GM19351 (cell line): ENCODE measurements around the gene RPH3AL.

Experiments used
- ATAC-seq: cut with Tn5 transposase; IDR thresholded peaks from one replicate; pipeline ENCODE4 v1.9.1; 2021; ENCODE audit warnings: mild to moderate bottlenecking, moderate library complexity; ENCODE audit not compliant: unreplicated experiment

The RPH3AL gene

DNA sequence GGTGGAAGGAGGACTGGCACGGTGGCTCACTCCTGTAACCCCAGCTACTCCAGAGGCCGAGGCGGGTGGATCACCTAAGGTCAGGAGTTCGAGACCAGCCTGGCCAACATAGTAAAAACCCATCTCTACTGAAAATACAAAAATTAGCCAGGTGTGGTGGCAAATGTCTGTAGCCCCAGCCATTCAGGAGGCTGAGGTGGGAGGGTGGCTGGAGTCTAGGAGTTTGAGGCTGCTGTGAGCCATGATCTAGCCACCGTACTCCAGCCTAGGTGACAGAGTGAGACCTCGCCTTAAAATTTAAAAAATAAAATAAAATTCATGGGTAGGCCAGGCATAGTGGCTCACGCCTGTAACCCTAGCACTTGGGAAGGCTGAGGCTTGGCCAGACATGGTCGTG is 1.2 kb upstream of the RPH3AL start:
- ATAC-seq, result no peak

DNA sequence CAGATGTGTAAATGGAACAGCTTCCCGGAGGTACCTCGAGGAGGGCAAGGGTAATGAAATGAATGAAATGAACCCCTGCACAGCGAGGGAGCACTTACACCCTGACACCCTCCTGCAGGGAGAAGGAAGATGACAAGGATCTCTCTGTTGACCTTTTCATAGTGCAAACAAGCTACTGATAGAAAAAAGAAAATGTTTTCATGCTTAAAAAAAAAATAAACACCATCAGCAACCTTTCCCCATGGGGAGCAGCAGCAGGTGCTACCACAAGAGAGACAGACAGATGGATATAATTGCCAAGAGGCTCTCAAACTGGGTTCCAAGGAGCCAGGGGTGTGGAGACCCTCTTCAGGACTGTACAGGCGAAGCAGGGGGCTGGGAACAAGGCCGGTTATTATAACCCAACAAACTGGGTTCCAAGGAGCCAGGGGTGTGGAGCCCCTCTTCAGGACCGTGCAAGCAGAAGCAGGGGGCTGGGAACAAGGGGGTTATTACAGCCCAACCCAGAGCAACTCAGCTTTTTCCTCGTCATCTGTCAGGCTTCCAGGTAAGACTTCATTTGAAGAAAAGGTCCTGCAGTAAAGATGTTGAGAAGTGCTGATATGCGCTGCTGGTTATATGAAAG is 718 bp upstream of the RPH3AL start:
- ATAC-seq, result no peak

DNA sequence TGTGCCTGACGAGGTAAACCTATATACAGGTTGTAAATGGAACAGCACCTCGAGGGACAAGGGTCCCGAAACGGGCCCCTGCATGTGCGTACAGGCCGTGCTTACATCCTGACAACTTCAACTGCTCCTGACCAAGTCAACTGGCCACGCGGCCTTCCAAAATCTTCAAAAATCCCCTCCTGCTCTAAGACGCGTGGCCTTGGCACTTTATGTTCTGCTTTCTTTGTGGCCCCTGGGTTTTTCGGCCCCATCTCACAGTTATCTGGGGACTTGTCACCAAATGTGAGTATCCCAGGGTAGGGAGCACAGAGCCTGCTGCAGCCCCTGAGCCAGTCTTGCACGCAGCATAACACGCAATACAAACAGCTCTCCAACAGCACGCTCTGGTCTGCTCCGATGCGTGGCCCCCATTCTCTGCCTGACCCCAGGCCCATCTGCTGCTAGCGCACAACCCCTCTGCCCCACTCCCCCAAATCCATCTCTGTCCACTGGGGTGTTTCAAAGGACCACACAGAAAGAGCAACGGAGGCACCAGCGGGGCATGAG is 659 bp downstream of the RPH3AL start:
- ATAC-seq, result no peak

DNA sequence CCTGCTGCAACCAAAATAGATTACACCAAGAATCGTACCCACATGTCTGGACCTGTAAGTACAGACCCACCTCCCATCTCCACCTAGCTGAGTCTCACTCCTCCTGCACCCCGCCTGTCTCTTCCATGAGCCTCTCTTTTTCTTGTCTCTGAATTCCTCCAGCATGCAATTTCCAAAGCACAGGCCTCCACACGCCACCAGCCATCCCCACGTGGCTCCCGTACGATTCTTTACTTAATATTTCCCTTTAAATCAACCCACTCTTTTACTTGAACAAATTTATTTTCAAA is 1.2 kb downstream of the RPH3AL start:
- no peak for ATAC-seq

DNA sequence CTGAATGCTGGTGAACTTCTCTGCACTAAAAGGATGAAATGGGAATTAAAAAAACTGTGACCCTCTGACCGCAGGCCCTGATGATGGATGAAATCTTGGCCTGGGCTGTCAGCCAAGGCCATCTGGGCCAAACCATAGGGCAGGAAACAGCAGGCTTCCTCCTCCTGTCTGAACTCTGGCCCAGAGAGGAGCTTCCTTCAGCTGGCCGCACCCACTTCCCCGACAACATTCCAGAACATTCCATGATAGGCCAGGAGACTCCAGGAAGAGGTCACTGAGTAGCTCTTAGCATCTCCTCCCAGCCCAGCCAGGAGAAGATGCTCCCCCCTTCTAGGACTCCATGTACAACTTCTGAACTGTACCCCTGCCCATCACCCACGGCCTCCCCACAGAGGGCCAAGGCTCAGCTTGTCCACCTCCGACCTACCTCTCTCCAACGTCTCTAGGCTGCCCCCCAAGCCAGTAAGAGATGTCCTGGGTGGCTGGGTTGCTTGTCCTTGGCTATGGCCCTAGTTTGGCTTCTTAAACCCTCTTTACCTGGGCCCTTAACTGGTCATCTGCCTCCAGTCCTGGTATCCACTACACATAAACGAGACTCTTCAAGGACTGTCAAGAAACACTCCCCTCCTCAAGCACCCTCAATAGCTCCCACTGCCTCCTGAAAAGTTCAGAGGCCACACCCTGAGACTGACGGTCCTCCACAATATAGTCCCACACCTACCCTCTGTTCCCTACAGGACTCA is 1.7 kb downstream of the RPH3AL start:
- no peak for ATAC-seq

DNA sequence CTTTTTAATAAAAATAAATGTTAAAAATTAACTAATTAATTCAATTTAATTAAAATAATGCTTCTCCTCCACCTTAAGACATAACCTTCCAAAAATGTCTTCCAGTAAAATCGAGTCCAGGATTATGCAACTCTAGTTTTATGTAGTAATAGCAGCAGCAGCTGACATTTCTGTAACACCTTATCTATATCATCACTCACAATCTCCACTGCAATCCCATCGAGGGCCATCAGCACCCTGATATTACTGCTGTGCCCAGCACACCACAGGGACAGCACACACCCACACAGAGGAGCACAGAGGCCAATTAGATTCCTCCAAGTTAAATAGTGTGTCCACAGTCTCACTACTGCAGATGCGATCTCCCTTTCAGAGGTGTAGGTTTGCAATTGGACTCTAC is 2.9 kb downstream of the RPH3AL start:
- ATAC-seq, result no peak

DNA sequence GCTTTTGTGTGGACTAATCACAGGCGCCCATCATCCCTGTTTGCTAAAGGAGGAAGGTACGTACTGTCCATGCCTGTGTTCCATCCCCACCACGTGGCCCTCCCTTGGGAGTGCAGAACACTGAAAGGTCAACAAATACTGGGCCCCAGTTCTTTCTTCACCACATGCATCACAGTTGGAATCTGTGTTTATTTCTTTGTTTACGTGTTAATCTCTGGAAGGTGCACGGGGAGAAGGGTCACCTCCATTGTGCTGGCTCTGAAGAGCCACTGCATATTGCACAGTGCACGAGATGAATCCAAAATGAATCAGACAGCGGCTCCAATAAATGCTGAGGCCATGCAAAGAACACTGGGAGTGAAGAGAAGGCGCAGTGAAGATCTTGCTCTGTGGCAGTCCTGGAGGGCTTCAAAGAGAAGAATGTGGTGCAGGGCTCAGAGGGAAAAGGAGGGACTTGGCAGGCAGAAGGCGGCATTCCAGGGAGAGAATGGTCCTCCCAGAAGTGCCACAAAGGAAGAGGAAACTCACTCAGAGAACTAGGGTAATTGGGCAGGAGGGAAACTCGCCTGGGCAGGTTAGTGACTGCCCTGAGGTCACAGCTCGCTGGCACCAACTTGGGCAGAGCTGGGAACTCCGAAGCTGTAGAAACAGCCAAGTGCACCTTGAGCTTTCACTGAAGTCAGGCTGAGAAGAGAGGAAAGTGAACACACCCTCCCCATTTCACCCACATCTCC is 3.7 kb downstream of the RPH3AL start:
- ATAC-seq, result no peak

DNA sequence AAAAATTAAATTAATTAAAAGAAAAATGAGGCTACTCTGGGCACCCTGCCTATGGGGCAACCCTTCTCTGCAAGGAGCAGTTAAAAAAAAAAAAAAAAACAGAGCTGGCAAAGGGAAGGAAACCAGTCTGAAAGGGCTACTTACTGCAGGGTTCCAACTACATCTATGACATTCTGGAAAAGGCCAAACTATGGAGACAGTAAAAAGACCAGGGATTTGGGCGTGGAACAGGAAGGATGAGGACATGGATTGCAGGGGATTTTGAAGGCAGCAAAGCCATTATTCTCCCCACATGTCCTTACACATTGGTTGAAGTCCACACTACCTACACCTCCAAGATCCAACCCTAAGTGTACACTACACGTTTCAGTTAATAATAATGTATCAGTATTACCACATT is 4.6 kb downstream of the RPH3AL start:
- no peak for ATAC-seq

DNA sequence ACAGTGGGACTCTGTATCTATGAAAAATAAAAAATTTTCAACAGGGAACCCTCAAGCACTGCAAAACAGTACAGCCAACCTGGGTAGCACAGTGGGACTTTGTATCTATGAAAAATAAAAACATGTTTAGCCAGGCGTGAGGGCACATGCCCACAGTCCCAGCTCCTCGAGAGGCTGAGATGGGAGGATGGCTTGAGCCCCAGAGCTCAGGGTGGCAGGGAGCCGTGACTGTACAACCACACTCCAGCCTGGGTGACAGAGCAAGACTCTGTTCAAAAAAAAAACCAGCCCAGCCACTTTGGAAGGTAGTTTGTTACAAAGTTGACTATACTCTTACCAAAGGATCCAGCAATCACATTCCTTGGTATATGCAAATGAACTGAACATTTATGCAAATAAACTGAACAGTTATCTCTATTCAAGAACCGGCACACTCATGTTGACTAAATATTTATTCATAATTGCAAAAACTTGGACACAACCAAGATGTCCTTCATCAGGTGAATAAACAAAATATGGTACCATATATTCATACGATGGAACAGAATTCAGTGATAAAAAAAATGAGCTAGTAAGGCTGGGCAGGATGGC is 5.2 kb downstream of the RPH3AL start:
- no peak for ATAC-seq

DNA sequence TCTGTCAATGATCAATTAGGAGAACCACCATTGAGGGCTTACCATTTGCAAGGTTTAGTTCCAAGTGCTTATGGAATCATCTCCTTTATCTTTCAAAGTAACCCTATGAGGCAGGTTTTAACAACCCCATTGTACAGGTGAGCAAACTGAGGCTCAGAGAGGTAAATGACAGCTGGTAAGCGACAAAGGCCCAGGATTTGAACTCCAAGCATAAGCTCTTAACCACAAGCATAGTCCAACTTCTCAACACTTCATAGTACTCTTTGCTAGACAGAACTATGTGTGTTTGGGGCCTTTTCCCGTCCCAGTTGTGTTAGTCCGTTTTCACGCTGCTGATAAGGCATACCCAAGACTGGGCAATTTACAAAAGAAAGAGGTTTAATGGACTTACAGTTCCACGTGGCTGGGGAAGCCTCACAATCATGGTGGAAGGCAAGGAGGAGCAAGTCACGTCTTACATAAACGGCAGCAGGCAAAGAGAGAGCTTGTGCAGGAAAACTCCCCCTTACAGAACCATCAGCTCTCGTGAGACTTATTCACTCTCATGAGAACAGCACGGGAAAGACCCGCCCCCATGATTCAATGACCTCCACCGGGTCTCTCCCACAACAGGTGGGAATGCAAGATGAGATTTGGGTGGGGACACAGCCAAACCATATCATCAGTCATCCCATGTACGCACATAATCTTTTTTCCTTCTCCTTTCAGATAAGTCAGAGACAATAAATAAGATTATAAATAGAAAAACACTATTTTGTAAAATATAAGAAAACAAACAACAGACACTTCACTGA is 6.4 kb downstream of the RPH3AL start:
- ATAC-seq, result no peak

DNA sequence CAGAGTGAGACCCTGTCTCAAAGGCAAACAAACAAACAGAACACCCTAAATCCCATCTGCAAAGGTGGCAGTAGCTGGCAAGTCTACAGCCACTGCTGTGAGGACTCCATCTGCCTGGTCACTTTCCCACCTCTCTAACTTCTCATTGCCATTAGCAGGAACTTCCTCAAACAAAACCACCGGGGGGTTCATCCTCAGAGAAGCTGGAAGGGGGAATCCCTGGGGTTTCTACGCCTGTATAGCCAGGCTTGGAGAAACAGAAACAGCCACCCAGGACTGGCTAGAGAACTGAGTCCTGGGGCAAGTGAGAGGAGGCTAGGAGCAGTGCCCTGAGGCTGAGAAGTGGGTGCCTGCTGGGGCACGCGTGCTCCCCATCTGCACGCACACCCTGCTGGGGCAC is 7.3 kb downstream of the RPH3AL start:
- no peak for ATAC-seq

DNA sequence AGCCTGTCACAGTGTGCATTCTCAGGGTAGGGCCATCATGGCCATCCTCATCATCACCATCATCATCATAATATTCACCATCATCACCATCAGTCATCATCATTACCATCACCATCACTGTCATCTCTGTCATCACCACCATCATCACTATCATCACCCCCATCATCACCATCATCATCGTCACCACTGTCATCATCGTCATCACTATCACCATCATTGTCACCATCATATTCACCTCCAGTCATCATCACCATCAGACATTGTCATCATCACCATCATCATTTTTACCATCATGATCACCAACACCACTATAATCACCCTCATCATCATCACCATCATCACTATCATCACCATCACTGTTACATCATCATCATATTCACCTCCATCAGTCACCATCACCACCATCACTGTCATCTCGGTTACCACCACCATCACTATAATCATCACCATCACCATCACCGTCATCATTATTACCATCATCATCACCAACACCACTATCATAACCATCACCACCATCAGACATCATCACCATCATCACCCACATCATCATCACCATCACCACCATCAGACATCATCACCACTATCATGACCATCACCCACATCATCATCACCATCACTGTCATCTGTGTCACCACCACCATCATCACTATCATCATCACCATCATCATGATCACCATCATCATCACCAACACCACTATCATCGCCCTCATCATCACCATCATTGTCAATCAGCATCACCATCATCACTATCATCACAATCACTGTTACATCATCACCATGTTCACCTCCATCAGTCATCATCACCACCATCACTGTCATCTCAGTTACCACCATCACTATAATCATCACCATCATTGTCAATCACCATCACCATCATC is 8.5 kb downstream of the RPH3AL start:
- ATAC-seq, result no peak

DNA sequence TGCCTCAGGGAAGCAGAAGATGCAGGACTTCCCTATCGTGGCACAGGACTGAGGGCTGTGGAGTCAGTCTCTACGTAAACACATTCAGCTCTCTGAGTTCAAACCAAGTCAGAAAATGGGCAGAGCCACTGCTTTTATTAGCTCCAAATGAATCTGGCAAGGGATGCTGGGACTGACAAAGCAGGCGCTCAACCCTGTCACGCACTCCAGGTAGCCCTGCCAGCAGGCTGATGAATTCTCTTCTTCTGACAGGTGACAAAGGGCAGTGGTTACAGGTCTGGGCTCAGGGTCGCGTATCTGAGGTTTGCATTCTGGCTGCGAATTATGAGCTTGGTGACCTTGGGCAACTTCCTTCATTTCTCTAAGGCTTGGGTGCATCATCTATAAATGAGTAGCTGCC is 9.4 kb downstream of the RPH3AL start:
- ATAC-seq, result no peak

DNA sequence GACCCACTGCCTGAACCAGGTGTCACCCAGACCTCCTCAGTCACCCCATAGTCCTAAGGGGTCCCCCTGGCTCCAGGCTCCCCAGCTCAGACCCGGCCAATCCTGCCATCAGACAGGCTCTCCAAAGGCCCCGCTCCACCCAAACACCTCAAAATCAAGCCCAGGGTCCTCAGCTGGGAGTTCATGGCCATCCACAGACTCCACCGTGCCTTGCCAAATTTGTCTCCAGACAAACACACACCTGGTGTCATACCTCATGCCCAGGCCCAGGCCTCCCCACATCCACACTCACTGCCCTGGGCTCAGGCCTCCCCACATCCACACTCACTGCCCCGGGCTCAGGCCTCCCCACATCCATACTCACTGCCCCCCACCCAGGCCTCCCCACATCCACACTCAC is 12.5 kb downstream of the RPH3AL start:
- ATAC-seq, result no peak

DNA sequence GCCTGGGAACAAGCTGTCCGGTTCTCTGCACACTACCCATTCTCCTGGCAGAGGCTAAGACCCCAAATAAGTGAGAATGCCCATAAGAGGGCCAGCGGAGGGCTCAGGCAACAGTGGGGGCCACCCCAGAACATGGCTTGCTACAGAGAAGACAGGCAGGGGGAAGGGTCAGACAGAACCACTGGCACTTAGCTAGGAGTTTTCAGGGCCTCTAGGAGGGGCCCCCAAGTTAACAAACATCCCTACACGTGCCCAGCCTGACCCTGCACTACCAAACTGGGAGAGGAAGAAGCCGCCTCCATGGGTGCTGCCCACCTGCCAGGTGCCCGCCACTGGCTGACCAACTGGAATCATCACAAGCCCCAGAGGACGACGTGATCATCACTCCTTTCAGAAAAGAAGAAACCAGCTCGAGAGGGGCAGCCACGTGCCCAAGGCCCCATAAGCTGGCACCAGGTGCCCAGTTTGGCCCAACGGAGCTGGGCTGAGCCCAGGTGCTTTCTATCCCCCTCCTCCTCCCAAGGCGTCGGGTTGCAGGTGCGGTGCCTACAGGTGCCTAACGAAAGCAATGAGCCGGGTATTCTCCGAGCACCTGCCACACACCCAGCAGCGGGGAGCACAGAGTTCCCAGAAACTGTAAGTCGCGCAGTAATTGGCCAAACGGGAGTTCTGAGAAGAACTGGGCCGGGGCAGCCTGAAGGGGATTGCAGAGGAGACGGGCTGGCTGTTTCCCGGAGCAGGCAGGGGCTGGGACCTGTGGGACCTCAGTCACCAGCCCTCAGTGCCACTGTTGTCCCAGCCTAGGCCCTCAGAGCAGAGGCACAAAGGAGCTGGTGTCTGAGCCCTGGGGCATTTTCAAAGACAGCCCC is 13.2 kb downstream of the RPH3AL start:
- ATAC-seq, result no peak

DNA sequence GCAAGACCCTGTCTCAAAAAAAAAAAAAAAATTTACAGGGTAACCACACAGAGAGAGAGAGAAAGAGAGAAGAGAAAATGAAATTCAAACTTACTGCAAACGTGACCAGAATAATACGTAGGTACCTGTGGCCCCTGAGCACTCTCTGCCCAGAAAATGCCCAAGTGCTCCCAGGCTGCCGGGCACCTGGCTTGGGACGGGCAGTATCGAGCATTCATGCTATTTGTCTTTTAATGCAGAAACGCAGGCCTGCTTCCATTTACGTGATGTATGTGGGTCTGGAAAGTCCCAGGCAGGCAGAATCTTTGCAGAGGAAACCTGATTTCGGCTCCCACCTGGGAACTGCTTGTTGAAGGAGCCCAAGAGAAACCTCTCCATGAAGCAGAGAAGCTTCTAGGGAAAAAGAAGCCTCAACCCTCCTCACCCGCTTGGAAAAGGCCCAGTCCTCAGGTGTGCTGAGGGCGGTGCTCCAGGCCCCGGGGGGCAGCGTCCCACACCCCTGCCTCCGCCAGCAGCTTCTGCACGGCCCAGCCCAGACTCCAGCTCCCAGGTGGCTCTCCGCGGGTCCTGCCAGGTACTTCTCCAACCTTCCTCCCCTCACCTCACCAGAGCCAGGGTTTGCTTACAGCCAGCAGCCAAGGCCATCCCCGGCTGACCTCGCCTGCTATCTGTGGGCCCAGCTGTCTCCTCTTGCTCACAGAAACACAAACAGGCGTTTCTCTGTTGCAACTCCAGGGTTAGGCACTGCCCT is 14.0 kb downstream of the RPH3AL start:
- ATAC-seq, result no peak

DNA sequence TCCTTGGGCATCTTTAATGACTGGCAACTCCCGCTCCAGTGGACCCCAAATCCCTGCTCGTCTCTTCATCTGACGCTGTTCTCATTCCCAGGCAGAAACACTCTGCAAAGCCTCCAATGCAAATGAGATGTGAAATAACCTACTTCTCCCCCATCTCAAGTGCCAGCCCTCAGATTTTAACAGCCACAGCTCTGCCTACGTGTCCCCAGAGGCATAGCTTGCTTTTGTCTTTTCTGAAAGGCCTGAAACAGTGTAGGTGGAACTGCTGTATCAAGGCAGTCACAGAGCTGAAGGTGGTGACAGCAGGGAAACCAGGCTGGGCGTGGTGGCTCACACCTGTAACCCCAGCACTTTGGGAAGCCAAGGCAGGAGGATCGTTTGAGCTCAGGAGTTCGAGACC is 14.7 kb downstream of the RPH3AL start:
- no peak for ATAC-seq

DNA sequence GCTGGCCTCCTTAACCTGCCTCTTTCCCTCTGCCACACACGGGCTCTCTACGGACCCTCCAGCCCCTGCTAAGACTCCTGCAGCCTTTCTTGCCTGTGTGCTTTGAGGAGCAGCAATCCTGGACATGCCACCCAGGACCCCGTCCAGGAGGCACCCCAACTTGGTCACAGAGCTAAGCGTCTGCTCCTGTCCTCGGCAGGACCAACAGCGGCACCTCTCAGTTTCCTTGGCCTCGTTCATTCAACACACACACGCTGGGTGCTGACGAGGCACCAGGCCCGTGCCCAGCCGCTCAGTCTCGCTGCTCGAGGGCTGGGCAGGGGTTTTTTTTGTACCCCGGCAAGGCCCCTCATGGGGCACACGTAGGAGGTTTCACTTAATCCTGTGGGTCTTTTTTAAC is 15.2 kb downstream of the RPH3AL start:
- no peak for ATAC-seq
